ENCODE data around the gene KIF13A.
"Not testable (repeated sequence)": the region's sequence is repeated elsewhere in the genome, so short reads cannot be mapped to it uniquely, and the experiment has no call there.

The KIF13A gene

GRCh38 chr6:17870300-17871188, 116.9 kb downstream of the KIF13A start:
- no peak for DNase-seq (ENCODE audit: low spot score)

DNA sequence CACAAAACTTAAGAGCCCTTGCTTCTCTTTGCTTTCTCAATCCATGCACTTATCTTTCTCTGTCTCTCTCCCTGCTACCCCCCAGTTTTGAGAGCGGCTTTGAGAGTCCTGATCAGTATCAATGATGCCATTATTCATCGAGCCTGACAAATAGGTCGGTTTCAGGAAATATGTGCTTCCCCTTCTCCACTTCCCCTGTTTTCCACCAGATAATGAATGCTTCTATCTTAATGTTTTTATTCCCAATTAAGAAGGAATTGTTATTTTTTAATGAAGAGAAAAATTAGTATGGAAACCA, 117.7 kb downstream of the KIF13A start:
- DNase-seq (ENCODE audit: low spot score) = no peak

GRCh38 chr6:17869010-17869752, 118.3 kb downstream of the KIF13A start:
- DNase-seq (ENCODE audit: low spot score) = peak; percentile 91

- DNase-seq (ENCODE audit: low spot score) = peak; percentile 64
Observed at GRCh38 chr6:17867880-17868279, 119.6 kb downstream of the KIF13A start.

DNA sequence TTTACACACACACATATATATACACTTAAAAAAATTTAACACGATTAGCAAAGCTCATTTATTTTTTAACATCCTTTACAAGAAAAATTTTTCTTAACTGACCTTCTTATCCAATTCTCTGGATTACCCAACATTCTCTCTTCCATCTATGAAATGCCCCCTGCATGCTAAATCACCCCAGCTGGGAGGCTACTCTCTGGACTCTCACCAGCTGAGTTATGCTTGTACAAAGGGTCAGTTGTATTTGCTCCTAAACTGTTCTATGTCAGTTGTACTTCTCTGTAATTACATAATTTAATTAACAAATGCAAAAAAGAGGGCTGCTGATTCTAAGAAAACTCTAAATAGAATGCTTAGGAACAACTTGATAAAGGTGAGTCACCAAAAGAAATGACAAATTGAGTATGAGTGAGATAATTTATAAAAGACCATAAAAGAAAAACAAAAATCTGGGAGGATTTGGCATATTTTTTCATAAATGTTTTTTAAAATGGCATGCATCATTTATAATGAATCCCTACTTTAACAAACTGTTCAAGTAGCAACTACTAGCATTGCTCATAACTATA, 120.5 kb downstream of the KIF13A start:
- peak; percentile 97 for DNase-seq (ENCODE audit: low spot score)

DNA sequence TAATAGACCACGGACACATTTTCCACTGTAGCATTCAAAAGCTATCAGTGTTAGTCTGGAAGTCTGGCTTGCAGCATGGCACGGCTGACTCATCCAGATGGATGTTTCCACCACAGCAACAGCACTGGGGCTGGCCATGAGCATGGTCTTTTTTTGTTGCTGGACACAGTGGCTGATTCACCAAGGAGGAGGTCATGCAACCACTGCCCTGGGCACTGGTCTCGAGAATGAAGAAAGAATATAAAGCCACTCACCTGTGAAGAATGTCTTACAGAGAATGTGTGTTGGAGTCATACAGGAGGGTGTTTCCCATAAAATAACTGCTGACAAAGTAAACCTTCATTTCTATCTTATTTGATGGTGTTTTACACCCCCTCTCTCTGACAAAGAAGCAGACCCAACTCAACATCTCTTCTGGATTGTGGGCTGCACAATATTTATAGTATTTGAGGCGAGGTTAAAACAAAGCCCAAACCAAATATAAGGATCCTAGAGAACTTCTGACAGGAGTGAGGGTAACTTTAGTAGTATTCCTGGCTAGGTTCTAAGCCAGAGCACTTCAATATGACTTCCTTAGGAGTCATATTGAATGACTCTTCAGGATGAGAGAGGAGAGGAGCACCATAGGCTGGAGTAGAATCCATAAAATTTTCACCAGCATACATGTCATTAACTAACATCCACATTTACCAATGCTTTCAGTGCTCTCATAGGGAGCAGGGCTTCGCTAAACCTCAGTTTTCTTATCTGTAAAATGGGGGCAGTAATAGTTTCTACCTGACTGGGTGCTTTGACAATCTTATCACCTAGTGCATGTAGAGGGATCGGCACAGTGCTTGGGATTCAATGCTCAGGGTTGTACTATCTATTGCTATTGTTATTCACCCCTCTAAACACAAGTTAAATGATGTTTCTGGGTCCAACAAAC, 121.4 kb downstream of the KIF13A start:
- DNase-seq (ENCODE audit: low spot score) = peak; percentile 84

- no peak for DNase-seq (ENCODE audit: low spot score)
Observed at GRCh38 chr6:17865243-17865642, 122.2 kb downstream of the KIF13A start.

GRCh38 chr6:17863901-17864754, 123.3 kb downstream of the KIF13A start:
- peak; percentile 87 for DNase-seq (ENCODE audit: low spot score)

DNA sequence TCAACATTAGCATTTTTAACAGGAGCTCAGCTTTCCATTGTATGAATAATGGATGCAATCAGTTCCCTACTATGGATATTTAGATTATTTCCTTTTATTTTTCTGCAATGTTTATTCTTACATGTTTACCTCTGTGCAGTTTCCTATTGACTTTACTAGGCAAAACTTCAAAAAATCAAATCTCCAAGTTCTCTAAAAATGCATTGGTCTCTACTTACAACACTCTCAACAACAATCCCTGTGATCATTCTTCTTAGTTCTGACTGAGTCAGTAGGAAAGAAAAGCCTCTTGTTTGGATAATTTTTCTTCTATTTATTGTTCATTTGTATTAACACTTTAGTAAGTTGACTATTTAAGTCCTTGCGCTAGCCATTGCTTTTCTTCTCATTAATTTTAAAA, 126.1 kb downstream of the KIF13A start:
- DNase-seq (ENCODE audit: low spot score) = peak; percentile 75

DNA sequence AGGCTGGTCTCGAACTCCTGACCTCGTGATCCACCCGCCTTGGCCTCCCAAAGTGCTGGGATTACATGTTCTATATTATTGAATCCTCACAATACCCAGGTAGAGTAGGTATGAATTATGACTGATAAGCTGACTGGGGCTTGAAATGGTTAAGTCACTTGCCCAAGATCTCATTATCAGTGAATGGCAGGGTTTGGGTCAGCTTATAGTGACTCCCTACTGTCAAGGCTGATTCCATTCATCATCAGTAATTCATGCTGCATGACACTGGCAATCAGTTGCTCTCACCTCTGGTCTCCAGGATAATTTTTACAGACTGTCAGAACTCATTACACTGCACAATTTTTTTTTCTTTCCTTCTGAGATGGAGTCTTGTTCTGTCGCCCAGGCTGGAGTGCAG, 127.6 kb downstream of the KIF13A start:
- DNase-seq (ENCODE audit: low spot score) = no peak

GRCh38 chr6:17858584-17858983, 128.9 kb downstream of the KIF13A start:
- no peak for DNase-seq (ENCODE audit: low spot score)

DNA sequence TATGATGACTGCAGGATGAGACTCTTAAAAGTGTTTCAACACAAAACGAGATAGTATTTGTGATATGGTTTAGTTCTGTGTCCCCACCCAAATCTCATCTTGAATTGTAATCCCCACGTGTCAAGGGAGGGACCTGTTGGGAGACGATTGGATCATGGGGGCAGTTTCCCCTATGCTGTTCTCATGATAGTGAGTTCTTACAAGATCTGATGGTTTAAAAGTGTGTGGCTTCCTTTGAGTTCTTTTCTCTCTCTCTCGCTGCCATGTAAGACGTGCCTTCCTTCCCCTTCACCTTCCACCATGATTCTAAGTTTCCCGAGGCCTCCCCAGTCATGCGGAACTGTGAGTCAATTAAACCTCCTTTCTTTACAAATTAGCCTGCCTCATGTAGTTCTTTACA, 130.2 kb downstream of the KIF13A start:
- DNase-seq (ENCODE audit: low spot score) = not testable (repeated sequence)

DNA sequence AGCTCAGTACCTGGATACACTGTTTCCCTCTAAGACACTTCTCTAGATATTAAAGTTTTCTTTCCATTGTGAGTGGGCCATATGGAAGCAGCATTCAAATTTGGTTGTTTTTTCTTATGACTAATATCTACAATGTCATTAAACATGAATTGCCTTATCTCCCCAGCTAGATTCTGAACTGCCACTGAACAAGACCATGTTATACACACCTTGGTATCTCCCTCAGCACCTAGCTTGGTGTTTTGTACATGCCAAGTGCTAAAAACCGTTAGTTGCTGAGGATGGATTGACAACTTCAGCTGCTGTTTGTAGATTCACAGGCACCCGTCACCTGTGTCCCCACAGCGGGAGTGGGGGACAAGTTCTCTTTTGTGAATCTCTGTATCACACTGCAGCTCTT, 131.1 kb downstream of the KIF13A start:
- no peak for DNase-seq (ENCODE audit: low spot score)

DNA sequence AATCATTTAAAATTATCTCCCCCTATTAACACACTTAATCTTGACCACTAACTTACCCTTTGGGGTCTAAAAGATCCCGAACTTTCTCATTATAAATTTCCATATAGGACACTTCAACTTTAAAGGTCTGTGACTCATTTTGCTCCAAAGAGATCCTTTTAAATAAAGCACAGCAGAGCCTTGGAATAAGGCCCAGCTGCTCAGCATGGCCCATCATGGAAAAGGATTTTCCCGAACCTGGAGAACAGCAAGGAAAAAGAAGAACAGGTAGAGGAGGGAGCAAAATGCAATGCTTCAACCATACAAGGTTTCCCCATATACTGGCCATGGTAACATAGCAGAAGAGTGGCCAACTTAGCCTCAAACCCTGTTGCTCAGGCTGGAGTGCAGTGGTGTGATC, 132.1 kb downstream of the KIF13A start:
- no peak for DNase-seq (ENCODE audit: low spot score)

DNA sequence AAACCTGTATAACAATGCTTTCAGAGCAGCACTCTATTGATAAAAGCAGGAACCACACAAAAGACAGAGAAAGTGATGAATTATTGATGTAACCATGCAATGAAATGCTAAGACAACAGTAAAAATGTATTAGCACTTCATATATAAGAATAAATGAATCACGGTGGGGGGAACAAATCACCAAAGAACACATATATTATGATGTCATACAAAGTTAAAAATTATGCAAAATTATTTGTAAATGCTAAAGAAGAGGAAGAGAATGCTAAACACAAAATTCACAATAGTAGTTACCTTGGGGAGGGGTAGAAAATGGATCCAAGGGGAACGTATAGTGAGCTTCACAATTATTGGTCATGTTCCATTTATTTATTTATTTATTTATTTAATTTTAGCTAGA, 133.9 kb downstream of the KIF13A start:
- no peak for DNase-seq (ENCODE audit: low spot score)

GRCh38 chr6:17851720-17852161, 135.7 kb downstream of the KIF13A start:
- no peak for DNase-seq (ENCODE audit: low spot score)

DNA sequence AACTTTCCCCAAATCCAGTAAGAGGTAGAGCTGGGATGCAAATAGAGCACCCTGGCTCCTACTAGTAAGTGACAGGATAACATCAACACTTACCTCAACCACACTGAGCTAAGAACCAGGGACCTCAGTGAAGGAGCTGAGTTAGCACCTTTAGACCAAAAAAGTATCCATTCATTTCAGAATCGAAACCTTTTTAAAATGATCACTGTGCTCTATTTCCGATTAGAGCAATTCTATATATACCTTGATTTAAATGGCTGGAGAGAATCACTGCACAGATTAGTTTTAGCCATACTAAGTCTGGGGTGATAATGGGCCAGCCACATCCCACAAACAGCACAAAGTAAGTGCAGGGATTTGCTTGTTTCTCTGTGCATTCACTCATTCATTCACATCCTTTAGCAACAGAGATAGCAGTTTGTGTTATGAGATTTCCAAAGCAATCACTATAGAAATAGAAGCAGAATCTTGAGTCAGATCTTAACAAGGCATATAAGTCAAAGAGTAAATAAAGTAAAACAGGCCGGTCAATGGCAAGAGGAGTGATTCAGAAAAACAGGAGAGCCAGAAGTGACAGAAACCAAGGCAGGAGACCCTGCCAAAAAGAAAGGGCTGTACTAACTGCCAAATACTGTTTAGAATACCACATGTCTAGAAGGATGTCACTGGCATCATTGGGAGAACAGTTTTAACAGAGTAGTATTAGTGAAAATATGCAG, 136.3 kb downstream of the KIF13A start:
- DNase-seq (ENCODE audit: low spot score) = no peak

- DNase-seq (ENCODE audit: low spot score) = no peak
Observed at GRCh38 chr6:17850281-17850680, 137.2 kb downstream of the KIF13A start.

GRCh38 chr6:17847203-17847760, 140.2 kb downstream of the KIF13A start:
- DNase-seq (ENCODE audit: low spot score) = no peak

DNA sequence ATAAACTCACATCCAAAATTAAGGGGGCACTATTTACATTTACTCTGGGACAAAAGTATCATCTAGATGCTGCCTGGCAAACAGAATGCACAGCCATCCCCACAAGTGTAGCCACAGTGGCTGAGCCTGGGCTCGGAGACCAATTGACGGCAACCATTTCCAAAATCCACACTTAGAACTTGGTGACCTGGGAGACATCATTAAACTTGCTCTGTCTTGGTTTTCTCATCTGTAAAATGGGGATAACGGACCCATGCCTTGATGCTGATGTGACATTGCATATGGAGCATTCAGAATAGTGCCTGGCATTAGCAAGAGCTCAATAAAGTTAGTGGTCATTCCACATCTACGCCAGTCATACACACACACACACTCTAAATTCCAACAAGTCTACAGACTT, 140.7 kb downstream of the KIF13A start:
- no peak for DNase-seq (ENCODE audit: low spot score)
